A673 (cell line): ENCODE measurements around the gene FGF22. TPM values are rescaled to one million over a fixed set of nuclear protein-coding genes. Genes with fewer than 3 reads are reported as not detected.

Source experiments
- BruUV-seq: library from RNA; stranded (reverse); fragments of 400-500 nt; replicated peaks from 2 replicates; lab custom pipeline; 2021; lab: Mats Ljungman, UMichigan
- CTCF ChIA-PET: fragments of 300-600 bp; sonication (Branson Sonifier 250); formaldehyde crosslinking; loops from one replicate; lab custom pipeline; 2022; ENCODE audit warnings: antibody characterized with exemption; lab: Charles Lee
- POLR2A ChIA-PET: fragments of 300-600 bp; sonication (Branson Sonifier 250); formaldehyde crosslinking; loops from one replicate; lab custom pipeline; 2022; ENCODE audit warnings: antibody characterized with exemption; ENCODE audit not compliant: low non-redundant PET; lab: Charles Lee
- DNase-seq: peaks from one replicate; pipeline ENCODE4 v3.0.0-alpha.2; 2015; ENCODE audit warnings: low spot score
- H3K27ac ChIP-seq: fragments of 200-600 bp; sonication (generic); 2 replicates; pipeline ENCODE4 v1.5.1; 2016; ENCODE audit warnings: mixed run types, low read depth, mild to moderate bottlenecking, mixed read lengths, antibody characterized with exemption, low read length; ENCODE audit not compliant: poor library complexity, severe bottlenecking
- H3K27me3 ChIP-seq: fragments of 200-600 bp; sonication (generic); replicated peaks from 2 replicates; pipeline ENCODE4 v1.6.1; 2017; ENCODE audit warnings: mixed run types, low read depth, mild to moderate bottlenecking, mixed read lengths, antibody characterized with exemption, low read length; ENCODE audit not compliant: insufficient read depth, poor library complexity
- H3K36me3 ChIP-seq: fragments of 200-600 bp; sonication (generic); 2 replicates; pipeline ENCODE4 v1.6.1; 2016; ENCODE audit warnings: mixed run types, mild to moderate bottlenecking, mixed read lengths, antibody characterized with exemption, low read length; ENCODE audit not compliant: insufficient read depth, poor library complexity, severe bottlenecking
- H3K4me1 ChIP-seq: fragments of 200-600 bp; sonication (generic); 2 replicates; pipeline ENCODE4 v1.6.1; 2017; ENCODE audit warnings: mixed run types, mild to moderate bottlenecking, mixed read lengths, antibody characterized with exemption, low read length; ENCODE audit not compliant: insufficient read depth, poor library complexity, severe bottlenecking
- H3K4me3 ChIP-seq: fragments of 200-600 bp; sonication (generic); 2 replicates; pipeline ENCODE4 v1.5.1; 2016; ENCODE audit warnings: low read depth, mixed run types, mild to moderate bottlenecking, mixed read lengths, low read length; ENCODE audit not compliant: poor library complexity, severe bottlenecking
- H3K9me3 ChIP-seq: fragments of 200-600 bp; sonication (generic); 2 replicates; pipeline ENCODE4 v1.6.1; 2016; ENCODE audit warnings: mixed run types, low read depth, mild to moderate bottlenecking, mixed read lengths, antibody characterized with exemption, low read length; ENCODE audit not compliant: poor library complexity, severe bottlenecking
- EZH2 ChIP-seq: fragments of 200-600 bp; sonication (generic); IDR thresholded peaks from 2 replicates; pipeline ENCODE4 v1.6.1; 2017; ENCODE audit warnings: borderline replicate concordance, low read depth, mild to moderate bottlenecking, mixed read lengths, antibody characterized with exemption, low read length; ENCODE audit not compliant: poor library complexity, severe bottlenecking
- intact Hi-C: fragments of 100-400 bp; cut with micrococcal nuclease; formaldehyde crosslinking; loops from one replicate; pipeline ENCODE4 v1.10.0; 2022; ENCODE audit not compliant: unreplicated experiment
- total RNA-seq: library from RNA; stranded (reverse); gene quantifications from 2 replicates; pipeline ENCODE4 v1.2.3, GENCODE V29; 2021
- TF ChIP-seq, protein P1 (sequence below): fragments of 300-800, 200-600 bp; sonication (generic); conservative IDR thresholded peaks from 2 replicates; pipeline ENCODE4 v1.5.1; 2017; ENCODE audit warnings: low read depth, mild to moderate bottlenecking, antibody characterized with exemption, low read length, moderate library complexity, mixed read lengths

The FGF22 gene
- total RNA-seq, 1 experiment from 2014 or later: 0.19 TPM

DNA sequence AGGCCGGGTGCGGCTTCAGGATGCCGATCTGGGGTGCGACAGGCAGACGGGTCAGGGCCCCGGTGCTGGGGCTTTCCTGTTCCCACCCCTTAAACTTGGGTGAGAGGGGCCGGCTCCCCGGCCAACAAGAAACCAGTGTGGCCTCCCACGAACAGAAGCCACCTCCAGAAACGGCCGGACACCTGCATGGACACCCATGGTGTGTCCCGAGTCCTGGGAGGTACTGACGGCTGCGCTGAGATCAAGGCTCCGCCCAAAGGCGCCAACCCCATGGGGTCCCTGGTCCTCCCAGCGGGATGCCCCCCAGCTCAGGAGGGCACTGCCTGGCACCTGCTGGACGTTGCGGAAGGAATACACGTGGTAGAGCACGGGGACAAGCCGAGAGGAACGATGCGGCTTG is 17.9 kb upstream of the FGF22 start:
- intact Hi-C loops: no loop called here
- no peak for DNase-seq
- no TSS peak for BruUV-seq
- ChIA-PET CTCF (interaction anchor here (0.6 kb wide), 1 partner anchor 12 kb away, joined by 3 read pairs; no protein-coding TSS in a partner anchor), POLR2A (no interaction called here)
- H3K9me3 ChIP-seq: no peaks in the 10 kb centered on the region
- H3K36me3 ChIP-seq: peaks cover 54% of the 10 kb centered on the region
- H3K4me1 ChIP-seq: no peaks in the 10 kb centered on the region
- no peak overlapping the region for H3K4me3 ChIP-seq
- no peaks in the 10 kb centered on the region for H3K27me3 ChIP-seq
- TF ChIP-seq, protein P1, sequence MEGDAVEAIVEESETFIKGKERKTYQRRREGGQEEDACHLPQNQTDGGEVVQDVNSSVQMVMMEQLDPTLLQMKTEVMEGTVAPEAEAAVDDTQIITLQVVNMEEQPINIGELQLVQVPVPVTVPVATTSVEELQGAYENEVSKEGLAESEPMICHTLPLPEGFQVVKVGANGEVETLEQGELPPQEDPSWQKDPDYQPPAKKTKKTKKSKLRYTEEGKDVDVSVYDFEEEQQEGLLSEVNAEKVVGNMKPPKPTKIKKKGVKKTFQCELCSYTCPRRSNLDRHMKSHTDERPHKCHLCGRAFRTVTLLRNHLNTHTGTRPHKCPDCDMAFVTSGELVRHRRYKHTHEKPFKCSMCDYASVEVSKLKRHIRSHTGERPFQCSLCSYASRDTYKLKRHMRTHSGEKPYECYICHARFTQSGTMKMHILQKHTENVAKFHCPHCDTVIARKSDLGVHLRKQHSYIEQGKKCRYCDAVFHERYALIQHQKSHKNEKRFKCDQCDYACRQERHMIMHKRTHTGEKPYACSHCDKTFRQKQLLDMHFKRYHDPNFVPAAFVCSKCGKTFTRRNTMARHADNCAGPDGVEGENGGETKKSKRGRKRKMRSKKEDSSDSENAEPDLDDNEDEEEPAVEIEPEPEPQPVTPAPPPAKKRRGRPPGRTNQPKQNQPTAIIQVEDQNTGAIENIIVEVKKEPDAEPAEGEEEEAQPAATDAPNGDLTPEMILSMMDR: no peak
- TF ChIP-seq EZH2: no peak
- H3K27ac ChIP-seq: no peak overlapping the region

DNA sequence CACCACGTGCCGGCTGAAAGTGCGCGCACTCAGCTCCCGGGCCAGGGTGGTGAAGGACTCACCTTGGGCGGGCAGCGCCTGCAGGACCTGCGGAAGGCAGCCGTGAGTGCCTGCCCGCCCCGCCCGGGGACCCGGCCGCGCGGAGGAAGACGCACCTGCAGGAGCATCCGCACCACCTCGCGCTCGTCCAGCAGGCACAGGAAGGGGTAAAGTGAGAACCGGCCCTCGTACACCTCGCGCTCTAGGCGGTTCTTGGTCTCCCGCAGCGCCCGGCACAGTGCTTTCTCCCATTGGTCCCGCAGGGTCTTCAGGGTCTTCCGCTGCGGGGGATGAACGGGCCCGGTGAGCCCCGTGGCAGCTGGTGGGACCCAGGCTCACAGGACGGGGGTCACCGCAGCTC is 17.0 kb upstream of the FGF22 start:
- intact Hi-C loops: no loop called here
- H3K27ac ChIP-seq: no peak overlapping the region
- H3K36me3 ChIP-seq: peaks cover 50% of the 10 kb centered on the region
- CTCF ChIA-PET: no interaction called here
- H3K27me3 ChIP-seq: no peaks in the 10 kb centered on the region
- no peaks in the 10 kb centered on the region for H3K9me3 ChIP-seq
- TF ChIP-seq EZH2: no peak
- TF ChIP-seq, protein P1: no peak
- POLR2A ChIA-PET: no interaction called here
- no peaks in the 10 kb centered on the region for H3K4me1 ChIP-seq
- no peak overlapping the region for H3K4me3 ChIP-seq
- DNase-seq: no peak
- BruUV-seq: no TSS peak

DNA sequence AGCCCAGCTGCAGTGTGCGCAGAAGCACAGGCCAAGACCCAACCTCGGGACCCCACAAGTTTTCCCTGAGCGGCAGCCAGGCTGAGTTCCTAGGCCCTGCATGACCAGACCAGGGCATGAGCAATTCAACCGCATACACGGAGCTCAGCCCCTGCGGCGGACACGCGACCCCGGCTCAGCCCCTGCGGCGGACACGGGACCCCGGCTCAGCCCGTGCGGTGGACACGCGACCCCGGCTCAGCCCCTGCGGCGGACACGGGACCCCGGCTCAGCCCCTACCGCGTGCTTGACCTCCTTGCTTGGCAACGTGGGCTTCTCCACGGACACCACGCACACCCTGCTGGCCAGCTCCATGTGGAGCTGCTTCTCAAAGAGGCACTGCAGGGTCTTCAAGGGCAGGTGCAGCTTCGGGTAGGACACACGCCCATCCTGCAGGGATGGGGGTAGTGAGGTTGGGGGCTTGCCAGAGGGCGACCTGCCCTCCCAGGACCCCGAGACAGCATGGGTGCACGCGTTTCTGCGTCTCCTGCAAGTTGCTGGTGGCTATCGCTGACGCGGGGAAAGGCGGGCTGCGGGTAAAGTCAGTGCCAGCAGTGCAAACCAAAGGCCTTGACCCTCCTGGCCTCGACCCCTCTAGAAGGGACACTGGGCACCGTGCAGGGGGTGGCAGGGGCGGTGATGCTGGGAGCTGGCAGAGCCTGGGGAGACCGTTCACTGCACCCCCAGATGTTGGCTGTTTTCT is 16.3 kb upstream of the FGF22 start:
- TF ChIP-seq, protein P1: no peak
- TF ChIP-seq EZH2: no peak
- Histone ChIP-seq H3K36me3 (peaks cover 48% of the 10 kb centered on the region), H3K4me3 (no peak overlapping the region), H3K27me3 (no peaks in the 10 kb centered on the region), H3K4me1 (no peaks in the 10 kb centered on the region), H3K27ac (no peak overlapping the region), H3K9me3 (no peaks in the 10 kb centered on the region)
- ChIA-PET POLR2A (no interaction called here), CTCF (interaction anchor here (0.6 kb wide), 1 partner anchor 12 kb away, joined by 3 read pairs; no protein-coding TSS in a partner anchor)
- BruUV-seq: no TSS peak
- DNase-seq: no peak
- intact Hi-C loops: no loop called here
